H7 (cell line): ENCODE results near the gene MCTP1. TPM values are rescaled to one million over a fixed set of nuclear protein-coding genes. Genes with fewer than 3 reads are reported as not detected.
"Not testable (repeated sequence)": the region's sequence is repeated elsewhere in the genome, so short reads cannot be mapped to it uniquely, and the experiment has no call there.

Experiments used
- DNase-seq: peaks from one replicate; pipeline ENCODE4 v3.0.0; 2012
- H3K27me3 ChIP-seq: 2 replicates; pipeline ENCODE4 v1.6.0; 2011; ENCODE audit warnings: mild to moderate bottlenecking, low read length; ENCODE audit not compliant: control insufficient read depth, insufficient read depth
- H3K36me3 ChIP-seq: replicated peaks from 2 replicates; pipeline ENCODE4 v1.5.1; 2011; ENCODE audit warnings: low read length; ENCODE audit not compliant: control insufficient read depth, insufficient read depth
- H3K4me3 ChIP-seq: 2 replicates; pipeline ENCODE4 v1.5.1; 2011; ENCODE audit warnings: low read depth, mild to moderate bottlenecking, control low read depth, low read length, moderate library complexity; ENCODE audit not compliant: insufficient read depth
- total RNA-seq: library from RNA; depleted of rRNA; stranded (reverse); fragments of >200 nt; shearing (Covaris generic); gene quantifications from 2 replicates; pipeline ENCODE4 v1.2.3, GENCODE V29; 2014

The MCTP1 gene
- total RNA-seq, 1 experiment from 2014 or later: 1.0 TPM

GRCh38 chr5:95143858-95144257 lies 141.0 kb downstream of the MCTP1 start:
- not testable (repeated sequence) for H3K36me3 ChIP-seq, H3K27me3 ChIP-seq, DNase-seq, H3K4me3 ChIP-seq

DNA sequence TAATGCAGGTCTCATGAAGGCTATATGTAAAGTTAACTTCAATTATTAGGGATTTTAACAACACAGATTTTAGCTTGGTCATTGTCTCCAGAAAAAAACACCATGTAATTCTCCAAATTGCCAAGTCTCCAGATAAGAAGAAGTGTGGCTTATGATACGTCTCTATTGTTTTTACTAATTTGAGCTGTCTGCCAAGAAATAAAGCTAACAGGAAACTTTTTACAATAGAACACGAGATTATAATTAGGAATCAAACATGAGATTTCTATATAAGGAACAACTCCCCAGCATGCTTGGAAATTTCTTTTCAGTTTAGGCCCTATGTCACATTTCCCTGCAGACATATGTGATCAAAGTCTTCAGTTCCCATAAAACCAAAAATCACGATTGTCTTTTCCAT lies 142.7 kb downstream of the MCTP1 start:
- H3K36me3 ChIP-seq: no peaks in the 10 kb centered on the region
- no peaks in the 10 kb centered on the region for H3K27me3 ChIP-seq
- H3K4me3 ChIP-seq: no peak overlapping the region
- no peak for DNase-seq

- Histone ChIP-seq H3K36me3 (no peaks in the 10 kb centered on the region), H3K4me3 (no peak overlapping the region)
- DNase-seq: no peak
These were observed 143.8 kb downstream of the MCTP1 start for GRCh38 chr5:95141141-95141540.

GRCh38 chr5:95134326-95134725 lies 150.6 kb downstream of the MCTP1 start:
- no peak overlapping the region for H3K4me3 ChIP-seq
- no peak for DNase-seq
- H3K36me3 ChIP-seq: no peaks in the 10 kb centered on the region
- no peaks in the 10 kb centered on the region for H3K27me3 ChIP-seq

More at GRCh38 chr5:95141141-95141540, 143.8 kb downstream of the MCTP1 start:
- H3K27me3 ChIP-seq: no peaks in the 10 kb centered on the region

DNA sequence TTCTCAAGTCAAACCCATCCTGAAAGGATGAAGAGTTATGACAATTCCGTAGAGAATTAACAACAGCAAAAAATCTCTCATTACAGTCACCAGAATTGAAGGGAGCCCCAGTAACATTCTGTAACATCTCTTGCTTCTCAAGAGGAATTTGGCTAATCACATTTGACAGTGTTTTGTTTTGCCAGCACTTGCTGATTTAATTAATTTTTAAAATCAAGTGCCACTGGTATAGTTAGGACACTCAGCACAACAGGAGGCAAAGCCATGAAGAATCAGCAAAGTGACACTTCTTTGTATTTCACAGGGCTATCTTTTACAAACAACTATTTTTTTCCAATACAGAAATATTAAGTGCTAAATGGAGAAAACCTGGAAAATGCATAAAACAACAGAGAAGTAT lies 152.8 kb downstream of the MCTP1 start:
- Histone ChIP-seq H3K27me3 (no peaks in the 10 kb centered on the region), H3K4me3 (no peak overlapping the region), H3K36me3 (no peaks in the 10 kb centered on the region)
- DNase-seq: no peak

DNA sequence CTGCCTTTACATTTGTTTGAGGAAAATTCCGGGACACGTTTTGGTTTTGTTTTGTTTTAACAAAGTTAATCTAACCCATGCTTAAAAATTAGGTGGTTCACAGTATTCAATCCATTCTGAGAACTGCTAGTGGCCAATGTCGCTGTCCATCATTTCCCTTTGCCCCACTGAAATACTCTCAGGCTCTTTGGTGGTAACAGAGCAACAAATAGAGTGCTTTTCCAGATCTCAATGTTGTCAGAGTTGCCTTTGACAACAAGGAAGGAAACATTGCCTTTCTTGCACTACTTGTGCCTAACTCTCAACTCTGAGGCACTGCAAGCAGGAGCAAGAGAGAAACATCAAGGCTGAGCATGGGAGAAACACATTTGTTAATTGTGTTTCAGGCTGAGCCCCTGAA lies 154.0 kb downstream of the MCTP1 start:
- Histone ChIP-seq H3K36me3 (no peaks in the 10 kb centered on the region), H3K27me3 (no peaks in the 10 kb centered on the region), H3K4me3 (no peak overlapping the region)
- no peak for DNase-seq

DNA sequence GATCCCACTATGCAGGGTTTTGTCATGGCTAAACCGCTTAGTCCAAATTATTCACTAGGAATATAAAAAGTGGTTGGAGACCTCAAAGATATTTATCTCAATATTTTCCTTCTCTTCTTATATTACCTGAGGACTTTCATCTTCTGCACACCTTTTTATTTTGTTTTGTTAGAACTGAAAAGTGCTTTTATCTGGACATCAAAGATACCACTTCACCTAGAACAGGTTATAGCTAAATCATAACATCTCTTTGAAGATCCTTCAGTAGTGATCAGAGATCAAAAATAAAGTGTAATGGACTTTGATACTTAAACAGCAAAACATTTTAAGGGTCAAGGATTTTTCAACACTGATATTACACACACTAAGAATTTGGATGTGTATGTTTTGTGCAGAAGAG lies 160.2 kb downstream of the MCTP1 start:
- H3K27me3 ChIP-seq: no peaks in the 10 kb centered on the region
- H3K4me3 ChIP-seq: no peak overlapping the region
- no peak for DNase-seq
- H3K36me3 ChIP-seq: no peaks in the 10 kb centered on the region

DNA sequence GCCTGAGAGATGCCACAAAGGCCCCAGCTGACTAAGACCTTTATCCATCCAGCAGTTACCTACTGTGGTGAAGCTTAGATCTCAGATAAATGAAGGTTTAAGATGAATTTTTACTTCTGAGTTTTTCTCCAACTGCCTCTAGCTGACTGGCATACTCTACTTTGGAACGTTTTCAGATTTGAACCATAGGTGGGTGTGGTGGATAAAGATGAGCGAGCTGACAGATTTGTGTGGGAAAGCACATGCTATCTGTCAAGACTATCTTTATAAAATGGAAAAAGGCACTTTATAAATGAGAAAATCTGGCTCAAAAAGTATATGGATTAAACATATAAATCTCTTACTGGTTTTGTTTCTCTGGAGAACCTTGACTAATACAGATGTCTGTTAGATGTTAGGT lies 160.8 kb downstream of the MCTP1 start:
- no peak overlapping the region for H3K4me3 ChIP-seq
- H3K36me3 ChIP-seq: no peaks in the 10 kb centered on the region
- no peaks in the 10 kb centered on the region for H3K27me3 ChIP-seq
- no peak for DNase-seq

- no peak for DNase-seq
- Histone ChIP-seq H3K4me3 (no peak overlapping the region), H3K27me3 (no peaks in the 10 kb centered on the region), H3K36me3 (no peaks in the 10 kb centered on the region)
These were observed 170.0 kb downstream of the MCTP1 start for GRCh38 chr5:95114902-95115301.

DNA sequence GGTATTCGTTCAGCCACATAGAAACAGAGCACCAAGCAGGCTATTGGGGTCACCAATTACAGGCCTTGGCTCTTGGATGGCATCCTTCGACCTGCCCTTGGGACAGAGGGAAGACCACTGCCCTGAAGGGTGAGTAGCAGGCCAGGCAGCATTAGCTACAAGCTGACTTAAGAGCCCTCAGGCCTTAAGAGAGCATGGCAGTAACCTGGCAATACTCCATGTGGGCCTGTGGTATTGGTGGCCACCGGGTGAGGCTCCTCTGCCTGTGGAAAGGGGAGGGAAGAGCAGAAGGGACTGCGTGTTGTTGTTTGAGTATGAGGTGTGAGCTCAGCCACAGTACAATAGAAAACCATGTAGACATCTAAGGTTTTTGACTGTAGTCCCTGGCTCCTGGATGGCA lies 170.6 kb downstream of the MCTP1 start:
- no peak for DNase-seq
- Histone ChIP-seq H3K4me3 (no peak overlapping the region), H3K27me3 (no peaks in the 10 kb centered on the region), H3K36me3 (no peaks in the 10 kb centered on the region)

- no peaks in the 10 kb centered on the region for H3K36me3 ChIP-seq
- DNase-seq: no peak
- H3K4me3 ChIP-seq: no peak overlapping the region
- no peaks in the 10 kb centered on the region for H3K27me3 ChIP-seq
These were observed 171.4 kb downstream of the MCTP1 start for GRCh38 chr5:95113489-95113888.

DNA sequence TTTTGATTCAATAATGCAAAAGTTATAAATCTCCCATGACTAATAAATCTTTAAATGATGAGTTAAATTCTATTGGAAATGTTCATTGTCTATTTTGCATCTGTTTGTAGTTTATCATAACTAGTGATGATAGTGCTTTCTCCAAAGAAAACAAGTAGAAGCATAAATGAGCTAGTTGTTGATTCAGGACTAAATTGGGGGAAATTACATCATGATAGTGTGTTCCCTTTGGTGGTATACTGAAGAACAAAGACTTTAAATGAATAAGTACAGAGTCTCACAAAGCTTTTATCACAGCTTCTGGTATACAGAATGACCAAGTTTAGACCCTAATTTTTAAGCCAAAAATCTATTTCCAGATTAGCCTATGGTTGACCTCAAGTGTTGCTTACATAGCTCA lies 173.8 kb downstream of the MCTP1 start:
- H3K27me3 ChIP-seq: no peaks in the 10 kb centered on the region
- H3K36me3 ChIP-seq: no peaks in the 10 kb centered on the region
- no peak overlapping the region for H3K4me3 ChIP-seq
- DNase-seq: no peak

DNA sequence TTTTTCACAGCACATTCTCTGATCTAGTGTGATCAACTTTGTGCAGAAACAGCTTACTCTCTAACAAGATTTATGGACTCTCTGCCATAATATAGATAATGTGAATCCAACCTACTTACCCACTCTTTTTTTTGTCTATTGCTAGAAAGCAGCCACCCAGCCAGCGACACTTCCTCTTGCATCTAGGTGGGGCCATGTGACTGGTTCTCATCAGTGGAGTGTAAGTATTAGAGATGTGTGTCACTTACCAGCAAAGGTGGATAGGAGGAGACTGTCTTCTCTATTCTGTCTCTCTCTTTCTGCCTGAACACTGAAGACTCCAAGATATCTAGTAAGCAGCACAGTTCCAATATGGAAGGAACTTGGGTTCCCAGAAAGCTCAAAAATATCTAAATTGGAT lies 174.8 kb downstream of the MCTP1 start:
- Histone ChIP-seq H3K27me3 (no peaks in the 10 kb centered on the region), H3K4me3 (no peak overlapping the region), H3K36me3 (no peaks in the 10 kb centered on the region)
- DNase-seq: no peak

- DNase-seq: no peak
- Histone ChIP-seq H3K27me3 (no peaks in the 10 kb centered on the region), H3K4me3 (no peak overlapping the region), H3K36me3 (no peaks in the 10 kb centered on the region)
These were observed 177.8 kb downstream of the MCTP1 start for GRCh38 chr5:95107138-95107537.

DNA sequence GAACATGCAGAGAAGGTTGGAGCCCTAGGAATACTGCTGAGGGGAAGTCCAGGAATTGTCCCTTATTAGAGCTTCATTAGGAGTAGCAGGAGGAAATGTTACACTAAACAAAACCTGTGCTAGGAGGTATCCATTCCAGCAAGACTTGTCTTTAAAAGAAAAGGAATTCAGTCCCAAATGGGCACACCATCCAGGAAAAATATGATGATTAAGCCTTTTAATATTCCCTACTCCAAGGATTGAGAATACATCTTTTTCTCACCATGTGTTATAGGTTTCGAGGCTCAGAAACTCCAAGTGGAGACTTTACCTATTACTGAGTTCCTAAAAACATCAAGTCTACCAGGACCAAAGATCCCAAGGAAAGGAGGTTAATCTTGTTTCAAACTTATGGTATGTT lies 179.3 kb downstream of the MCTP1 start:
- H3K27me3 ChIP-seq: no peaks in the 10 kb centered on the region
- DNase-seq: no peak
- H3K36me3 ChIP-seq: no peaks in the 10 kb centered on the region
- H3K4me3 ChIP-seq: no peak overlapping the region

- Histone ChIP-seq H3K36me3 (no peaks in the 10 kb centered on the region), H3K4me3 (no peak overlapping the region), H3K27me3 (no peaks in the 10 kb centered on the region)
- no peak for DNase-seq
These were observed 182.2 kb downstream of the MCTP1 start for GRCh38 chr5:95102687-95103086.
